ENCODE results near the gene UBE2D2.

The UBE2D2 gene

DNA sequence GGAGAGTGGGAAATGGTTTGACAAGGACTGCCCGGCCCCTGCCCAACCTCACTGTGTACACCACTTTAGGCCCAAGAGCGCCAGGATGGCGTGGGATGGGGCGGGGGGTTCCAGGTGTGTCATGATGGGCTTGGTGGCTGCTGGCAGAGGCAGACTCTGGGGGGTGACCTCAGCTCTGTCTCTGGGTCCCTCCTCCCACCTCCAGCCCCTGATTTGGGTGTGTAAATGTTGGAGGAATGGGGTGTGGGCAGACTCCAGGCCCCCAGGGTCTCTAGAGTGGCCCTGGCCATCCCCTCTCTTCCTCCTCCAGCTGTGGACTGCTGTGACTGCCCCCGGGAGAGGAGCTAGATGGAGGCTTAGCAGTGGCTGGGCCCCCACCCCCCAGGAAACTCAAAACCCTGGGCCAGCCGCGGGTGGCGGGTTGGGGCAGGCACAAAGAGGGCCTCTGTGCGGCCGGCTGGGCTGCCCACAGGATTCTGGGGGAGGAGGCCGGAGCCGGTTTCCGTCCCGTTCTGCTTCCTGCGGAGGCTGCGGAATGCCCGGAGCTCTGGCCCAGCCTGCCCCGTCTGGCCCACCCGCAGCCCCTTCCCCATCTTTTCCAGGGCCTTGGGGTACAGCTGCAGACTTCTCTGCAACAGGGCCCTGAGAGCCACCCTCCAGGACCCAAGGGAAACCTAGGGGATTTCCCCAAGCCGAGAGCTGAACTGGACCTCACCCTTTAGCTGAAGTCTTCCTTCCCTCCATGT lies 110.1 kb downstream of the UBE2D2 start:
- Histone ChIP-seq H3K4me3 (ENCODE audit: low read depth in 1 of 2, low read length in 2 of 2) (no peak overlapping the region), H3K9me3 (ENCODE audit: control insufficient read depth in 1 of 2, low read length in 2 of 2) (no peaks in the 10 kb centered on the region), H3K27ac (ENCODE audit: low read depth, low read length) (no peak overlapping the region)

DNA sequence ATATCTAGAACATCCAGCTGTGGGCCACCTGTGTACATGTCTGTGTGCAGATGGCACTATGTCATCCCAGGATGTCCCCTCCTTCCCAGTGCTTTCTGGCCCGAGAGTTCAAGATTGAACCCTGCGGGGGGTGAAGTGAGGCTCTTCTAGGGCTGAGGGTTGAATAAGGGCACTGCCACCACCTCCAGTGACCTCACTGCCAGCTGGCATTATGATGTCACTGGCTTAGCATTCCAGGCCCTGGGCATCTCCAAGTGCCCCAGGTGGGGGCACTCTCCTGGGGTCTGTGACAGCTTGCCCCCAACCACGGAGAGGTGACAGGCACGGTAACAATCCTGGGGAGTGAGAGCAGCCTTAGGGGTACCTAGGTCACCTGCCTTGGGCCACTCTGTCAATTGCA lies 114.1 kb downstream of the UBE2D2 start:
- Histone ChIP-seq H3K4me3 (ENCODE audit: low read depth in 1 of 2, low read length in 2 of 2) (no peak overlapping the region), H3K27ac (ENCODE audit: low read depth, low read length) (no peak overlapping the region)

More for the DNA sequence above, 110.1 kb downstream of the UBE2D2 start:
- H3K36me3 ChIP-seq (ENCODE audit: control insufficient read depth in 1 of 2, insufficient read depth in 2 of 2, low read length in 2 of 2) = no peaks in the 10 kb centered on the region
- peaks cover 40 to 48% of the 10 kb centered on the region in 2 donors for H3K4me1 ChIP-seq (ENCODE audit: control insufficient read depth in 1 of 2, insufficient read depth in 2 of 2, low read length in 2 of 2)
- no peak overlapping the region for H3K9ac ChIP-seq (ENCODE audit: low read depth in 1 of 2, low read length in 2 of 2)
- no peaks in the 10 kb centered on the region for H3K27me3 ChIP-seq (ENCODE audit: control insufficient read depth in 1 of 2, insufficient read depth in 2 of 2, low read length in 2 of 2)

DNA sequence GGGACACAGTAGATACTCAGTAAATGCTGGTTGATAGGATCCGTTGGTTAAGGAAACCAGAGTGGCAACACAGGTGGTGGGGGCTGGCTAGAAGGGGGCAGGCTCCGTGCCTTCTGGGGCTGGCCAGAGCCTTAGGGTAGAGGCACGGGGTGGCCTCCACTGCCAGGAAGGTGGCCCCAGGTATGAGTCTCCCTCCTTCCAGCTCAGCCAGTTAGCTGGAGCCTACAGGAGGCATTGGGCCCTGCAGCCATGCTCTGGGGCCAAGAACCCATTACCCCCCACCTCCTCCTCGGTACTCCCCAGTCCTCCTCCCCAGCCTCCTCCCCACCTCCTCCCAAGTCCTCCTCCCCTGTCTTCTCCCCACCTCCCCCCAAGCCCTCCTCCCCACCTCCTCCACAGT lies 114.7 kb downstream of the UBE2D2 start:
- Histone ChIP-seq H3K4me1 (ENCODE audit: control insufficient read depth in 1 of 2, insufficient read depth in 2 of 2, low read length in 2 of 2) (peaks cover 8 to 12% of the 10 kb centered on the region in 2 donors), H3K9ac (ENCODE audit: low read depth in 1 of 2, low read length in 2 of 2) (no peak overlapping the region)

More for the DNA sequence above, 114.1 kb downstream of the UBE2D2 start:
- Histone ChIP-seq H3K36me3 (ENCODE audit: control insufficient read depth in 1 of 2, insufficient read depth in 2 of 2, low read length in 2 of 2) (peaks cover 0 to 2% of the 10 kb centered on the region in 2 donors), H3K9ac (ENCODE audit: low read depth in 1 of 2, low read length in 2 of 2) (no peak overlapping the region), H3K4me1 (ENCODE audit: control insufficient read depth in 1 of 2, insufficient read depth in 2 of 2, low read length in 2 of 2) (peaks cover 14 to 18% of the 10 kb centered on the region in 2 donors), H3K27me3 (ENCODE audit: control insufficient read depth in 1 of 2, insufficient read depth in 2 of 2, low read length in 2 of 2) (no peaks in the 10 kb centered on the region), H3K9me3 (ENCODE audit: control insufficient read depth in 1 of 2, low read length in 2 of 2) (no peaks in the 10 kb centered on the region)

DNA sequence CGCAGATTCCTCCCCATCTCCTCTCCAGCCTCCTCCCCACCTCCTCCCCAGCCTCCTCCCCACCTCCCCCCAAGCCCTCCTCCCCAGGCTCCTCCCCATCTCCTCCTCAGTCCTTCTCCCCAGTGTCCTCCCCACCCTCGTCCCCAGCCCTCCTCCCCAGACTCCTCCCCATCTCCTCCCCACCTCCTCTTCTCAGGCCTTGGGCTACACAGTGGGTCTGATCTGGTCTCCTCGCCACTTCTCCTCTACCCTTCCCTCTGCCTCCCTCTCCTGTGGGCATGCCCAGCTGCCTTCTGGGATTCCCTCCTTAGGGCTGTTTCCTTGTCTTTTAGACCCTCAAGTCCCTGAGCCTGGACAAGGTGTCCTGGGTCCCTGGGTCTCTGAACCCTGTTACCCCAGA lies 115.3 kb downstream of the UBE2D2 start:
- Histone ChIP-seq H3K36me3 (ENCODE audit: control insufficient read depth in 1 of 2, insufficient read depth in 2 of 2, low read length in 2 of 2) (peaks cover 6 to 14% of the 10 kb centered on the region in 2 donors), H3K27ac (ENCODE audit: low read depth, low read length) (no peak overlapping the region), H3K9me3 (ENCODE audit: control insufficient read depth in 1 of 2, low read length in 2 of 2) (no peaks in the 10 kb centered on the region), H3K27me3 (ENCODE audit: control insufficient read depth in 1 of 2, insufficient read depth in 2 of 2, low read length in 2 of 2) (no peaks in the 10 kb centered on the region), H3K9ac (ENCODE audit: low read depth in 1 of 2, low read length in 2 of 2) (no peak overlapping the region), H3K4me3 (ENCODE audit: low read depth in 1 of 2, low read length in 2 of 2) (no peak overlapping the region), H3K4me1 (ENCODE audit: control insufficient read depth in 1 of 2, insufficient read depth in 2 of 2, low read length in 2 of 2) (peaks cover 3 to 9% of the 10 kb centered on the region in 2 donors)

More for the DNA sequence above, 114.7 kb downstream of the UBE2D2 start:
- no peaks in the 10 kb centered on the region for H3K9me3 ChIP-seq (ENCODE audit: control insufficient read depth in 1 of 2, low read length in 2 of 2)
- H3K36me3 ChIP-seq (ENCODE audit: control insufficient read depth in 1 of 2, insufficient read depth in 2 of 2, low read length in 2 of 2) = peaks cover under 1 to 8% of the 10 kb centered on the region in 2 donors
- H3K4me3 ChIP-seq (ENCODE audit: low read depth in 1 of 2, low read length in 2 of 2) = no peak overlapping the region
- H3K27ac ChIP-seq (ENCODE audit: low read depth, low read length) = no peak overlapping the region
- H3K27me3 ChIP-seq (ENCODE audit: control insufficient read depth in 1 of 2, insufficient read depth in 2 of 2, low read length in 2 of 2) = no peaks in the 10 kb centered on the region

DNA sequence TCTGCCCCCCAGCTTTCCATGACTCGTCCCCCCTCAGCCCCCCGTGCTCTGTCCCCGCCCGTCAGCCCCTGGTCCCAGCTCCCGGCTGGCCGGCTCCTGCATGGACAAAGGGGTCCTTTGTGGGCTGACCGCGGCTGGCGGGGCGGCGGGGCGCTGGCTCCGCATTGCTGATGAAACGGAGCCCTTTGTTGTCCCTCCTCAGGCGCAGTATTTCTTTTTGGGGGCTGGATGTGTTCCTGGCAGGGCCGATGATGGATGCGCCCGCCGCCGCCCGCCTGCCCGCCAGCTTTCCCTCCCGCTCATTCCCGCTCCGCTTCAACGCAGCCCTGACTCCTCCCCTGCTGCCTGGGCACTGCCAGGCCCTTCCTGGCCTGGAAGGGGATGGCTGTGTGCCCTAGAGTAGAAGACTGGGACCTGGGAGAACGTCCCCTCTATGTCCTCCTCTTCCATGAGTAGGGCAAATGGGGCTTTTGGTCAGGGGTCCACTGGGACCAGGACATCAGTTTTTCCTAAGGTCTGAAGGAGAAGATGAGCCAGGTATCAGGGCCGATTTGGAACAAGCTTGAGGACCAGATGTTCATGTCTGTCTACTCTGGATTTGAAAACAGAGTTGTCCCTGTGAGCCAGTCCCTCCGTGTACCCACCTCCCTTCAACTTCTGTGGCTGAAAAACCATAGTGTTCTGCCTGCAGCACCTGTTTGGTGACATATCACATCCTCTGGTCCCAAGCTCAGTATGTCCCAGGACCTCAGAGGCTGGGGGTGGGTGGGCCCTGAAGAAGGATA lies 116.0 kb downstream of the UBE2D2 start:
- Histone ChIP-seq H3K27me3 (ENCODE audit: control insufficient read depth in 1 of 2, insufficient read depth in 2 of 2, low read length in 2 of 2) (no peaks in the 10 kb centered on the region), H3K4me3 (ENCODE audit: low read depth in 1 of 2, low read length in 2 of 2) (no peak overlapping the region), H3K4me1 (ENCODE audit: control insufficient read depth in 1 of 2, insufficient read depth in 2 of 2, low read length in 2 of 2) (peaks cover 0 to 5% of the 10 kb centered on the region in 2 donors), H3K9me3 (ENCODE audit: control insufficient read depth in 1 of 2, low read length in 2 of 2) (no peaks in the 10 kb centered on the region), H3K9ac (ENCODE audit: low read depth in 1 of 2, low read length in 2 of 2) (no peak overlapping the region), H3K27ac (ENCODE audit: low read depth, low read length) (no peak overlapping the region), H3K36me3 (ENCODE audit: control insufficient read depth in 1 of 2, insufficient read depth in 2 of 2, low read length in 2 of 2) (peaks cover 6 to 15% of the 10 kb centered on the region in 2 donors)
